SH-SY5Y (cell line): ENCODE data around the gene NPHS1.

ENCODE experiments used
- GATA2 ChIP-seq: IDR thresholded peaks from 2 replicates; pipeline ENCODE4 v1.6.1; 2011; ENCODE audit warnings: mild to moderate bottlenecking, low read depth, low read length
- GATA3 ChIP-seq: IDR thresholded peaks from 2 replicates; pipeline ENCODE4 v1.6.1; 2011; ENCODE audit warnings: low read depth, mild to moderate bottlenecking, low read length, moderate library complexity

Gene NPHS1

DNA sequence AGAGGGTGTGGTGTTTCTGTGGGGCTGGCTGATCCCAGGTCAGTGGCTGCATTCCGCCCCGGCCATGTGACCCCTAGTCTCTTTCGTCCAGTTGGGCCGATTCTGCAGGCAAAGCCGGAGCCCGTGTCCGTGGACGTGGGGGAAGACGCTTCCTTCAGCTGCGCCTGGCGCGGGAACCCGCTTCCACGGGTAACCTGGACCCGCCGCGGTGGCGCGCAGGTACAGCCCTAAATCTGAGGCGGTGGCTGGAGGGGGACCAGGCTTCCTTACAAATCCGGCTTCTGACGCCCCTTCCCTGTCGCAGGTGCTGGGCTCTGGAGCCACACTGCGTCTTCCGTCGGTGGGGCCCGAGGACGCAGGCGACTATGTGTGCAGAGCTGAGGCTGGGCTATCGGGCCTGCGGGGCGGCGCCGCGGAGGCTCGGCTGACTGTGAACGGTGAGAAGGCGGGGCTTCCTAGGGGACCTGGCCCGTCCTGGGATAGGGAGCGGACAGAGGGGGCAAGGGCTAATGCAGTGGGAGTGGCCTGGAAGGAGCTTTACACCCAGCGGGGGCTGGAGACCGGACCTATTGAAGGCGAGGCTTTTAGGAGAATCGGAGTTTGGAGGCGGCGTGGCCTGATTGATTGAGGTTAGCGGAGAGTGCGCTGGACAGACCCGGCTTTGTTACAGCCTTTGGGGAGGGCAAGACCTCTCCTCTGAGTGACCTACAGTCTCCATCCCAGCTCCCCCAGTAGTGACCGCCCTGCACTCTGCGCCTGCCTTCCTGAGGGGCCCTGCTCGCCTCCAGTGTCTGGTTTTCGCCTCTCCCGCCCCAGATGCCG lies 8.7 kb upstream of the NPHS1 start:
- TF ChIP-seq GATA2 (no peak), GATA3 (no peak)

GRCh38 chr19:35860436-35860817 lies 8.1 kb upstream of the NPHS1 start:
- TF ChIP-seq GATA2 (no peak), GATA3 (no peak)

GRCh38 chr19:35859414-35859813 lies 7.1 kb upstream of the NPHS1 start:
- TF ChIP-seq GATA2 = no peak
- TF ChIP-seq GATA3 = no peak

GRCh38 chr19:35858311-35858710 lies 6.0 kb upstream of the NPHS1 start:
- no peak for TF ChIP-seq GATA3

- TF ChIP-seq GATA2 = no peak
- no peak for TF ChIP-seq GATA3
Measured at GRCh38 chr19:35856546-35857149, 4.3 kb upstream of the NPHS1 start, which contains the start of gene KIRREL2. KIRREL2 (plus strand) TSS chr19:35856911; CDS start chr19:35857120, 209 bp downstream.

GRCh38 chr19:35853038-35853756 lies 893 bp upstream of the NPHS1 start:
- TF ChIP-seq GATA3 = no peak
- no peak for TF ChIP-seq GATA2

- TF ChIP-seq GATA3 (no peak), GATA2 (no peak)
Measured at GRCh38 chr19:35851213-35852028, 883 bp downstream of the NPHS1 start.

DNA sequence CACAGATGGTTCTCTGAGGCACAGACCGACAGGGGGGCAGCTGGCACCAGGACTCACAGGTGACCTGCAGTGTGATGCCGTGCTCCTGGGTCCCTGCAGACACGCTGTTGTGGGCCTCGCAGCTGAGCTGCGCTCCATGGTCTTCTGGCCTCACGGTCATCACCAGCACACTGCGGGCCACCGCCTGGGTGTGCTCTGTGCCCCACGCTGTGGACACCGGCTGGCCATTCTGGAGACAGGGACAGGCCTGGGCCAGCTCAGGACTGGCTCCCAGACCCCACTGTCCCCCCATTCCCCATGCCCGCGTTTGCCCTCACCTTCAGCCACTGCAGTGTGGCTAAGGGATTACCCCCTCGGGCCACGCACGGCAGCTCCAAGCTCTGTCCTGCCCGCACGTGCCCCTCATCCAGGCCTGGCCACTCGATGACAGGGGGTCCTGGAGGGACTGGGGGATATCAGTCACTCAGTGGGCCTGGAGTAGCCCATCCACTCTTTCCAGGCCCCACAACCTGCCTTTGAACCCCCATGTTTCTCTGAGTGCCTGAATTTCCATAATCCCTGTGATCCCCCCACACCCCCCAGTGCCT lies 3.3 kb downstream of the NPHS1 start:
- TF ChIP-seq GATA2 = no peak
- no peak for TF ChIP-seq GATA3

- TF ChIP-seq GATA3 (no peak), GATA2 (no peak)
Measured at GRCh38 chr19:35848486-35848885, 3.8 kb downstream of the NPHS1 start.

- TF ChIP-seq GATA3 (no peak), GATA2 (no peak)
Measured at GRCh38 chr19:35847911-35848310, 4.4 kb downstream of the NPHS1 start.

GRCh38 chr19:35846038-35846668 lies 6.2 kb downstream of the NPHS1 start:
- TF ChIP-seq GATA2 = no peak
- TF ChIP-seq GATA3 = no peak

DNA sequence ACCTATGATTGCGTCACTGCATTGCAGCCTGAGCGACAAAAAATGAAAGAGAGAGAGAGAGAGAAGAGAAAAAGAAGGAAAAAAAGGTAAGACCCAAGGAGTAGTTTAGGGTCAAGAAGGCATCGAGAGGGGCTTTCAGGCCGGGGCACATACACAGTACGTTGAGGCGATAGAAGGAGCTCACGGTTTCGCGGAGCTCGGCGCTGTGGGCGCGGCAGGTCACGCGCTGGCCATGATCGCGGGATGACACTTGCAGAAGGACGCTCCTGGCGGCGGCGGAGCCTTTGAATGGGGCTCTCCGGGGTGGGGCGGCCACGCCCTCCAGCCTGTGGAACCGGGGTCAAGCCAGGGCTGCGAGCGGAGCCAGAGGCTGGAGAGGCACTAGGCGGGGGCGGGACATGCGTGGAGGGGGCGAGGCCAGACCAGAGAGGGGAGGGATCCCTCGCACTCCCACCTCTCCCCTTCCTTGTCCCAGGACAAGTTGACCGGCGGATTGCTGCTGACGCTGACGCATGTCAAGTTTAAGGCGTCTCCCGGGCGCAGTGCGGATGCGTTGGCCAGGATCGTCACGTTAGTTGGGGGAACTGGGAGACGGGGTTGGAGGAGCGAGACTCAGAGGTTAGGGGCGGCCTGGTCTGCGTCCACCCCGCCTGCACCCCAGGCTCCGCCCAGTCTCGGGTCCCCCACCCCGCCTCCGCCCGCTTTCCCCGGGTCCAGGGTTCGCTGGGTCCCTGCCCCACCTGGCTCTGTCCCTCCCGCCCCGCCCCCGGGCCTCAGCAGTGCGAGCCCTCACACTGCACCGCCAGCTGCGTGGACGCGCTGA lies 6.9 kb downstream of the NPHS1 start:
- TF ChIP-seq GATA3 = no peak
- no peak for TF ChIP-seq GATA2
